Activated CD8-positive, alpha-beta memory T cell treated with anti-CD3 and anti-CD28 coated beads, Interleukin-2, amount 50 U/mL, for 1 hour (primary cell): ENCODE measurements around the gene SYPL1.
"Not testable (repeated sequence)": the region's sequence is repeated elsewhere in the genome, so short reads cannot be mapped to it uniquely, and the experiment has no call there.

Source experiments
- DNase-seq: peaks from one replicate; pipeline ENCODE4 v3.0.0-alpha.2; 2020; ENCODE audit errors: extremely low read depth

Gene SYPL1

DNA sequence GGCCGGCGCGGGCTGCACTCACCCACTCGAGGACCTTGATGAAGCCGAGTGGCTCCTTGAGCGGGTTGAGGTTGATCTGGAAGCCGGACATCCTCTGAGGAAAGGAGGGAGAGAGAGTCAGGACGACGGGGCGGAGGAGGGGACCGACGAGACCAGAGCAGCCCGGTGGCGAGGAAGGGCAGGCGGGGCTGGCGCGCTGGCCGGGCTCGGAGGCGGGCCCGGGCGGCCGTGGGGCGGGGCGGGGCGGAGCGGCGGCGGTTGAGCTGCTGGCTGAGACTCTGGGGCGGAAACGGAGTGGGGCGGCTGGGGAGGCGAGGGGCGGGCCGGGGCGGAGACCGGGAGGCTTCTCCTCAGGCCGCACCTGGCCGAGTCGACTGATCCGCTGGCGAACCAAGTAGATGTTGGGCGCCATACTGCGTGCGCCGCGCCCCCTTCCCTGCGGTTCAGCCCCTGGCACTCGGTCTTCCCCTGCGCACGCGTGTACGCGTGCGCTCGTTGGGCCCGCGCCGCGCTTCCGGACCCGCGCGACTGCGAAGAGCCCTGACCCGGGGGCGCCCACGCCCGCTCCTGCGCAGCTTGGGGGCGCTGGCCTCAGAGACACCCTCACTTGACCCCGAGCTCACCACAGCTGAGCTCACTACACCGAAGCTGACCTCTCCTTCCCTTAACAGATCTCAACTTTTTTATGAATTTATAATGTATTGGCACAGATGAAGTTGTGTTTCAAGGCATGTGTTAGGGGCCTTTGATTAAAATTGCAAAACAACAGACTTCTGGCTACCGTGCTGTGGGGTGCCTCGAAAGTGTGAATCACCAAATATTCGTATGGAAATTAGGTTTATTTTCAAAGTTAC lies at the start of gene SYPL1:
Gene SYPL1, minus strand, starts transcription at position 195 of the 854 bp plus-strand sequence. Its CDS starts 104 bp downstream, at position 91.
- peak; percentile 89 for DNase-seq

- no peak for DNase-seq
Observed at GRCh38 chr7:106155027-106155426, 42.9 kb upstream of the SYPL1 start.

GRCh38 chr7:106153891-106154449 lies 41.9 kb upstream of the SYPL1 start:
- DNase-seq = peak; percentile 28

DNA sequence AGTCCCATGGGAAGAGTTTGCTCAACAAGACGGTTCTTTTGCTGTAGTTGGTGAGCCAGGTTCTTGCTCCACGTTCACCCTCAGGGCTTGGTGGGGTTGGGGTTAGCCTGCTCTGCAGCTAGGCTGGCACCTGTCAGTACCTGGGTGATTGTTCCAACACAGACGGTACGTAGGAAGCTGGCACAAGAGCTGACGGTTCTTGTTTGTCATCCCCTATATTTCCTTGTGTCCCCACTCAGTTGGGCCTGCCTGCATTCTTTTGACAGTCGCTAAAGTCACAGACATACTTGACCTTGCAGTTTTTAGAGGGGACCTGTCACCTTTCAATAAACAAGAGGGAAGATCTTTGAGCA lies 40.2 kb upstream of the SYPL1 start:
- DNase-seq = no peak

DNA sequence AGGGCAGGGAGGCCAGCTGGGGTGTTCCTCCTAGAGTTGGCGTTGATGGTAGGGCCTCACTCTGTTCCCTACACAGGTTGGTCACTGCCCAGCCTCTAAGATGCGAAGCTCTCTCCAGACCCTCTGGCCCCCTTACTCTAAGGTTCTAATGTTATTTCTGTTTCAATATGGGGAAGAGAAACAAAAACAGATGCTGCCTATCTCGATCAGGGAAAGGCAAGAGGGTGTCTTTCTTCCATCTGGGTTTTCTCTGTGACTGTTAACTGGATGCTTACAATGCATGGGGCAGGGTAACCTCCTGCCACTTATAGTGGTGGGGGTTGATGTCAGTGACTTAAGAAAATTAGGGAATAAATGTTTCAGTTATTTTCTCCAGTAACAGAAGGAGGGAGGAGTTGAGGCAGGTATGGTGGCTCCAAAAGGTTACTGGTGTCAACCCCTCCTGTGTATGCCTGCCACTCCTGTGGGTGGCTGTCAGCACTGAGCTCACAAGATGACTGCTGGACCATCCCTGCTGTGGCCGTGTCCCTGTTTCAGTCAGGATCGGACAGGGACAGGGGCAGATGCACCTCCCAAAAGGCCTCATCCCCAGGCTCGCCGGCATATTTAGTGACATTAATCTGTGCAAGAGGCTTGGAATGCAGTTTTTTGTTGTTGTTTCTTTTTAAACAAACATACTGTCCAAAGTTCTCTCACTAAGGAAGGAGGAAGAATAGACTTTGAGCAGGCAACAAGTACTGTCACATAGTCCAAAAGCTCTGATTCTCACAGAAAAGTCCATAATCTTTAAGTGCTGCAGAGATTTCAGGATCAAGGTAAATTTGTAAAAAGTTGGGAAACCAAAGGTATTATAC lies 39.6 kb upstream of the SYPL1 start:
- DNase-seq = no peak

GRCh38 chr7:106143711-106144337 lies 31.7 kb upstream of the SYPL1 start:
- DNase-seq = no peak

DNA sequence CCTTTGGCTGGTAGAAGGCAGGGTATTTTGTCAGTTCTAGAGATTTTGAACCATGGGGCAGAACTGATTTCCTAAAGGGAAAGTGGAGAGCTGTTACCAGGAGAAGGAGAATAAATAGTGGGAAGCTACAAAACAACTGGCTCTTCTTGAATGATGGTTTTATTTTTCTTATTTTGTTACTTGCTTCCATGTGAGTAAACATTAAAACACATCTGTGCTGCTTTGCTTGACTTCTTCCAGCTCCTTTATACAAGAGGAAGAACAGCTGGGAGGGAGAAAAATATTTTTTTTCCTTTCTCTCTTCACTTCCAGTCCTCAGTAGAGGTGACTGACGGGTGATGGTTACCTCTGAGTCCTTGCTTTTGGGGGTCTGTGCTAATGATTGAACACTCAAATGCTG lies 30.0 kb upstream of the SYPL1 start:
- DNase-seq = no peak

DNA sequence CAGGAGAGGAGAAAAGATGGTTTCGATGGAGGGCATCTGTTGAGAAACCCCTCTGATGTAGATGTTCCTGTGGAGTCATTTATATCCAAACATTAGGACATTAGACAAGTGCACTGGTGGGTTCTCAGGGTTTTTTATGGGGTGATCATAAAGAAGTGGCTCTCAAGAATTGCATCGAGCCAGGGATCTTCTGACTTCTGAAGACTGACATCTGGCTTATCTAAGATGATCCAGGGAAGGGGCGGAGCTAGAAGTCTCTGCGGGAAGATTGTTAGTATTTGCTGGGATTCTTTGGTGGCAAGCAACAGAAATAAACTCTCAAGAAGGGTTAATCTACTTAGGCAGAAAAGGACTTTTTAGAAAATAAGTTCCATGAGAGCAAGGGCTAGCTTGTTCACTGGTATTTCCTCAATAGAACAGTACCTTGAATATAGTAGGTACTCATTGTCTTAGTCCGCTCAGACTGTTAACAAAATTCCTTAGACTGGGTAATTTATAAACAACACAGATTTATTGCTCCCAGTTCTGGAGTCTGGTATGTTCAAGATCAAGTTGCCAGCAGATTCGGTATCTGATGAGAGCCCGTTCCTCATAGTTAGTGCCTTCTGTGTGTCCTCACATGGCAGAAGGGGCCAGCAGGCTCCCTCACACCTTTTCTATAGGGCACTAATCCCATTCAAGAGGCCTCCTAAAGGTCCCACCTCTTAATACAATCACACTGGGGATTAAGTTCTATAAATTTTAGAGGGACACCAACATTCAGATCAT lies 28.5 kb upstream of the SYPL1 start:
- no peak for DNase-seq

DNA sequence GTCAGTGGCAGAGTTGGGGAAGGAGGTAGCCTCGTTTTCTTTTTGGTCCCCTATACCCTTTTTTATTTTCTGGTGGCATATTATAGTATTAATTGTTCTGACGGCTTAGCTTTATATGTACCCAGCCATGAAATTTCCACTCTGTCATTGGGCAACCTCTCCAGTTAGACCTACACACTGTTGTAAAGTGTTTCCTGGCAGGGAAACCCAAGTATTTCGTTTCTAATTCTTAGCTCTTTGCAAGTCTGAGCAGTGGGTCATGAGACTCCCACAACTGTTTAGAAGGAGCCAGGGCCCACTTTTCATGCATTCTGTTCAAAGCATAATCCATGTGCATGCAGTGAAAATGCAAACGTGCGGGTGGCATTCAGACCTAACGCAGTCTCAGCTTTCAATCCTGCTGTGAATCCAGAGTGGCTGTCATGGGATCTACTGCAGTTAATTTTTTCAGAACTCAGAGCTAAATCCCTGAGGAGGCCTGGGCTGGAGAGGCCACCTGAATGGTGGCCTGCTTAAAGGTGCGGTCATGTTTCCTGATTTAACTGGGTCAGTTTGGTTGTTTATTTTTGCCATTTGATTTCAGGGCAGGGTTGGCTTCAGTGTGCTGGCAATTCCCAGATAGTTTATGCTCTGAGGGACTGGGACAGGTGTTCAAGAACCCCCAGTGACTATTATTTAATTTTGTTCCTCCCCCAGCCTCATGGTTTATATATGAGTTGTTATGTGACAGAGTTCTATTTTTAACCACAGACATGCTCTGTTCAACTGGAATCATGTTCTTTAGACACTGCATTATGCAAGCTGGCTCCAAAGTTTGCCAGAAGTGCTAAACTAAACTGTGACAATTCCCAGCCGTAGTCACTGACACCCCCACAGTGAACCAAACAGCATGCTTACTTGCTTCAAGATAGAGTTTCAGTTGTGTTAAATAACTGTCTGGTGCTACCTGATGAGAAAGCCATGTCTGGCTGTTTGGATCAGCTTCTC lies 27.4 kb upstream of the SYPL1 start:
- no peak for DNase-seq

DNA sequence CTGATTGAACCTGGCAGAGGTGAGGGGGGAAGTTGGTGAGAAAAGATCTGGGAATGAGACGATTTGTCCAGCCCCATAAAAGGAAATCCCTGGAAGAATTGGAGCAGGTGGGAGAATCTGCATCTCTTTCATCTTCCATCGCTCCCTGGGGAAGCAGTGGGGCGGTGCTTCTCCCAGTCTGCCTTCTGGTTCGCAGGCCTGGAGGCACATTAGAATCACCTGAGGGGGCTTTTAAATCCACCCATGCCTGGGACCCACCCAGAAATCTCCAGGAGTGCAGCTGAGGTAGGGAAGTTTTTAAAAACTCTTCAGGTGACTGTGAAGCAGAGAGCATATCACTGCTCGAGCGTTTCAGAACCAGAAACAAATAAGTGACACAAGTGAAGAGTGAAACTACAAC lies 26.7 kb upstream of the SYPL1 start:
- DNase-seq = no peak

DNA sequence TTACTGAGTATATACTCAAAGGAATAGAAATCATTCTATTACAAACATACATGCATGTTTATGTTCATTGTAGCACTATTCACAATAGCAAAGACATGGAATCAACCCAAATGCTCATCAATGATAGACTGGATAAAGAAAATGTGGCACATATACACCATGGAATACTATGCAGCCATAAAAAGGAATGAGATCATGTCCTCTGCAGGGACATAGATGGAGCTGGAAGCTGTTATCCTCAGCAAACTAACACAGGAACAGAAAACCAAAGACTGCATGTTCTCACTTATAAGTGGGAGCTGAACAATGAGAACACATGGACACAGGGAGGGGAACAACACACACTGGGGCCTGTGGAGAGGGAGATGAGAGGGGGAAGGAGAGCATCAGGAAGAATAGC lies 26.1 kb upstream of the SYPL1 start:
- not testable (repeated sequence) for DNase-seq

- no peak for DNase-seq
Observed at GRCh38 chr7:106134241-106134640, 22.1 kb upstream of the SYPL1 start.

- no peak for DNase-seq
Observed at GRCh38 chr7:106129291-106129690, 17.2 kb upstream of the SYPL1 start.

DNA sequence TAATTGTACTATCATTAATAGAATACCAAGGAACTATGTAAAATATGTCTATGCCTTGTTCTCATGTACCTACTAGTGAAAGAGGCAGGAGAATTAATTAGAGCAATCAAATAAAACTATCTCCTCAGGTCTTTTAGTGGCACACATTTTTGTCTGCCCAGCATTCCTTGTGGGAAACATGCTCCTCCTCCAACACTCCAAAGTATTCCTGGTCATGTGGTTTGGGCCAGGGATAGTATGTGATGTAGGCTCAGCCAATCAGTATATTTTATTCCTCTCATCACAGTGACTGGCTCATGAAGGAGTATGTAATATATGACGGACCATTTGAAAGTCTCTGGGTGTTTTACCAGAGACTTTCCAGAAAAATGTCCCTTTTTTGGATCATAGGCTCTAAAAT lies 16.7 kb upstream of the SYPL1 start:
- no peak for DNase-seq

- no peak for DNase-seq
Observed at GRCh38 chr7:106127984-106128780, 16.1 kb upstream of the SYPL1 start.

- peak; percentile 50 for DNase-seq
Observed at GRCh38 chr7:106126170-106126938, 14.2 kb upstream of the SYPL1 start.

DNA sequence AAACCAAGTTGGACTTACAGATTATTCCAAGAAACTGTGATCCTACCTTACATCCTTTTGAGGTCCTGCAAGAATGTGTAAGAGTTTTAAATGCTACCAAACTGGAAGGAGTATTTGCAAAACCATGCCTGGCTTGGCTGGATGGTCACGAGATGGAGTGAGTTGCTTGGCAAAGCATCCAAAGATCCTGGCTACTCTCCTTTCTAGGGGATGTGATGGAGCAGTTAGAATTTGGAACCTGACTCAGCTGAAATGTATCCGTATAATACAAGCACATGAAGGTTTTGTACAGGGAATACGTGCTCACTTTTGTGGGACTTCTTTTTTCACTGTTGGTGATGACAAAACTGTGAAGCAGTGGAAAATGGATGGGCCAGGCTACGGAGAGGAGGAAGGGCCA lies 13.3 kb upstream of the SYPL1 start:
- DNase-seq = no peak

DNA sequence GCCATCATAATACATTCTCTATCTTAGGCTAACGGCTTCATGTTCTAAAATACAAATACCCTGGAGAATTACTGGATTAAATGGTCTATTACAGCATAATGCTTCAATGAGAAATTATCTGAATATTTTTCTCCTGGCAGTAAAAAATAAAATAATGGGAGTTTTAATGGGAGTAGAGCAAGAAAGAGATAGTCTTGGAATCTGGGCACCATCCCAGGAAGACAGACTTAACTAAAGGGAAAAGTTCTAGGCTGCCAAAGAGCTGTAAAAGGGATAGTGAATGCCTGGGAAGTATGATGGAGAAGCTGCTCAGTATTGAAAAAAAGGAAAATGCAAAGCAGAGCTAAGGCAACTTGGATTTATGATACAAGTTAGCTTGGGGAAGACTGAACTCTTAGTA lies 12.1 kb upstream of the SYPL1 start:
- no peak for DNase-seq

GRCh38 chr7:106122713-106123112 lies 10.6 kb upstream of the SYPL1 start:
- no peak for DNase-seq
